ENCODE measurements around the gene MKRN2. TPM values are rescaled to one million over a fixed set of nuclear protein-coding genes. Genes with fewer than 3 reads are reported as not detected.
"Not testable (repeated sequence)": the region's sequence is repeated elsewhere in the genome, so short reads cannot be mapped to it uniquely, and the experiment has no call there.

MKRN2 gene
- total RNA-seq, 2 donors from 2014 or later, result 21.9 to 23.9 TPM

DNA sequence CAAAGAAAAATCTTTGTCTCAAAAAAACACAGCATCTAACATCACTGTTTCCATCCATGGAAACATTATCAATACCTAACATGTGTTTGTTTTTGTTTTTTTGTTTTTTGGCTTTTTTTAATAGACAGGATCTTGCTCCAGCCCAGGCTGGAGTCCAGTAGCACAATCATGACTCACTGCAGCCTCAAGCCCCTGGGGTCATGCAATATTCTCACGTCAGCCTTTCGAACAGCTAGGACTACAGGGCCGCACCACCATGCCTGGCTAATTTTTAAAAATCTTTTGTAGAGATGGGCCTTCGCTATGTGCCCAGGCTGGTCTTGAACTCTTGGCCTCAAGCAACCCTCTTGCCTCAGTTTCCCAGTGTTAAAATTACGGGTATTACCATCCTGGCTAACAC is 54.2 kb downstream of the MKRN2 start:
- peaks cover 28% of the 10 kb centered on the region for H3K4me1 Mint-ChIP-seq
- peak overlapping the region; percentile 6 for H3K27ac Mint-ChIP-seq
- H3K27me3 Mint-ChIP-seq, result no peaks in the 10 kb centered on the region
- ATAC-seq, result no peak
- no peak overlapping the region for H3K4me3 Mint-ChIP-seq
- no peak for DNase-seq
- no peaks in the 10 kb centered on the region for H3K9me3 ChIP-seq (ENCODE audit: control insufficient read depth, low read length, poor library complexity, severe bottlenecking)
- H3K36me3 Mint-ChIP-seq (ENCODE audit: low read depth), result peaks cover 7% of the 10 kb centered on the region

DNA sequence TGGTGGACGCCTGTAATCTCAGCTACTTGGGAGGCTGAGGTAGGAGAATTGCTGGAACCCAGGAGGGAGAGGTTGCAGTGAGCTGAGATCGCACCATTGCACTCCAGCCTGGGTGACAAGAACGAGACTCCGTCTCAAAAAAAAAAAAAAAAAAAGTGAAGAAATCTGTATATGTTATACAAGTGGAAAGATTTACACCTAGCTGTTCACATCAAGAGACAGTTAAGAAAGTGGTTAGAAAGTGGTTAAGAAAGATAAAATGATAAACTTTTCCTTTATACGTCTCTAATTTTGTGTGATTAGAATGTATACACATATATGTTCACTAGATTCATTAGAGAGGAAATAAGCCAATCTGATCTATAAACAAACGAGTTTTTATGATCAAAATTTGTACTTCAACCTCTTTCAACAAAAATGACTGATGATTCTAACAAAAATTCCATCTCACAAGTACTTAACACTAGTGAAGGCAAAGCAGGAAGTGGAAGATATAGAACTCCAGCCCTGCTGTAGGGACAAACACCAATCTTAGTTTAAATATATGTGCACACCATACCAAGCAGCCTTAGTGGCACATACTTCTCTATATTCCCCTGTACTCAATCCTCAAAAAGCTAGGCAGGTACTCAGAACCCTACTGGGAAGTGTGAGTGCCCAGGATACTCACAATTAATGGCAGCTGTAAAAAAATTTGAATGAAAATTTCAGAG is 55.8 kb downstream of the MKRN2 start:
- no peaks in the 10 kb centered on the region for H3K27me3 Mint-ChIP-seq
- H3K4me1 Mint-ChIP-seq, result peaks cover 25% of the 10 kb centered on the region
- ATAC-seq (no peak), DNase-seq (no peak)
- no peak overlapping the region for H3K4me3 Mint-ChIP-seq
- peaks cover 7% of the 10 kb centered on the region for H3K36me3 Mint-ChIP-seq (ENCODE audit: low read depth)
- H3K27ac Mint-ChIP-seq, result no peak overlapping the region
- no peaks in the 10 kb centered on the region for H3K9me3 ChIP-seq (ENCODE audit: control insufficient read depth, low read length, poor library complexity, severe bottlenecking)

- H3K27ac Mint-ChIP-seq, result no peak overlapping the region
- peaks cover 27% of the 10 kb centered on the region for H3K4me1 Mint-ChIP-seq
- no peak for DNase-seq
- ATAC-seq, result peak; percentile 40
- H3K27me3 Mint-ChIP-seq, result no peaks in the 10 kb centered on the region
- H3K4me3 Mint-ChIP-seq, result no peak overlapping the region
- H3K9me3 ChIP-seq (ENCODE audit: control insufficient read depth, low read length, poor library complexity, severe bottlenecking), result no peaks in the 10 kb centered on the region
- H3K36me3 Mint-ChIP-seq (ENCODE audit: low read depth), result peaks cover 8% of the 10 kb centered on the region
Observed at GRCh38 chr3:12613250-12613649, 56.4 kb downstream of the MKRN2 start.

GRCh38 chr3:12615266-12615665 is 58.4 kb downstream of the MKRN2 start:
- Mint-ChIP-seq H3K27ac (peak overlapping the region; percentile 62), H3K36me3 (ENCODE audit: low read depth) (peaks cover 5% of the 10 kb centered on the region), H3K4me1 (peaks cover 25% of the 10 kb centered on the region), H3K27me3 (no peaks in the 10 kb centered on the region), H3K4me3 (no peak overlapping the region)
- DNase-seq, result no peak
- no peaks in the 10 kb centered on the region for H3K9me3 ChIP-seq (ENCODE audit: control insufficient read depth, low read length, poor library complexity, severe bottlenecking)
- ATAC-seq, result no peak

DNA sequence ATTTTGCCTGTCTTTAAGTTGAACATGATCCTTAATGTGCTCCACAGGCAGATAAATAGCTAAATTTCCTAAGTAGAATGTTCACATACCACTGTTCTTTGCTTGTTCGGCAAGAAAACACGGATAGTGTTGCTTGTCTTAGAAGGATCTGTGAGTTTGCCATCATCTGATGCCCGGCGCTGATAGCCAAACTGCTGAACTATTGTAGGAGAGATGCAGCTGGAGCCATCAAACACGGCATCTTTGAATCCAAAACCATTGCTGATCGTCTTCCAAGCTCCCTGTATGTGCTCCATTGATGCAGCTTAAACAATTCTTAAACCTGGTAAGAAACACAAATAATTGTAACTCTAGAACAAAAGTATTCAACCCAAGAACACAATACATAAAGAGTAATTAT is 61.5 kb downstream of the MKRN2 start:
- Mint-ChIP-seq H3K36me3 (ENCODE audit: low read depth) (peaks cover 5% of the 10 kb centered on the region), H3K27me3 (no peaks in the 10 kb centered on the region), H3K4me1 (peaks cover 31% of the 10 kb centered on the region), H3K27ac (no peak overlapping the region), H3K4me3 (no peak overlapping the region)
- no peak for ATAC-seq
- DNase-seq, result no peak
- H3K9me3 ChIP-seq (ENCODE audit: control insufficient read depth, low read length, poor library complexity, severe bottlenecking), result no peaks in the 10 kb centered on the region

DNA sequence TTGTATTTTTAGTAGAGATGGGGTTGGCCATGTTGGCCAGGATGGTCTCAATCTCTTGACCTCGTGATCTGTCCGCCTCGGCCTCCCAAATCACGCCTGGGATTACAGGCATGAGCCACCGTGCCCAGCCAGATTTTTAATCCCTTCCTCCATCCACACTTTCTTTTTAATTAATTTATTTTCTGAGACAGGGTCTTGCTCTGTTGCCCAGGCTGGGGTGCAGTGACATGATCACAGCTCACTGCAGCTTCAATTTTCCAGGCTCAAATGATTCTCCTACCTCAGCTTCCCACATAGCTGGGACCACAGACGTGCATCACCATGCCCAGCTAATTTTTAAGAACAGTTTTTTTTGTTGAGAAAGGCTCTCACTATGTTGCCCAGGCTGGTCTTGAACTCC is 63.4 kb downstream of the MKRN2 start:
- ATAC-seq (no peak), DNase-seq (no peak)
- no peaks in the 10 kb centered on the region for H3K9me3 ChIP-seq (ENCODE audit: control insufficient read depth, low read length, poor library complexity, severe bottlenecking)
- H3K4me1 Mint-ChIP-seq, result peaks cover 35% of the 10 kb centered on the region
- peaks cover 2% of the 10 kb centered on the region for H3K36me3 Mint-ChIP-seq (ENCODE audit: low read depth)
- peak overlapping the region; percentile 68 for H3K27ac Mint-ChIP-seq
- H3K27me3 Mint-ChIP-seq, result no peaks in the 10 kb centered on the region
- no peak overlapping the region for H3K4me3 Mint-ChIP-seq

DNA sequence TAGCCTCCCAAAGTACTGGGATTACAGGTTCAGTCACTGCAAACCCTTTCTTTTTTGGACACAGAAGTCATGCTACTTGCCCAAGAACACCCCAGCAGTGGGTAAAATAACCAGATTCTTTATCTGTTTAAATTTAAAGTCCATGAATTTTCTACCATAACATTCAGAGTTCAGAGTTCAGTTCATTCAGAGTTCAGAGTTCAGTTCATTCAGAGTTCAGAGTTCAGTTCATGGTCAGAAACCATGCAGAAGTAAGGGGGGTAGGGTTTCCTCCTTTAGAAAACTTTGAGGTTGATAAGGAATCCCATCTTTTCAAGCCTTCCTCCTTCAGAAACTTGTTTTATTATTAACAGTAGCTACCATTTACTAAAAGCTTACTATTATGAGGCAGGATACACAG is 63.8 kb downstream of the MKRN2 start:
- H3K27me3 Mint-ChIP-seq, result no peaks in the 10 kb centered on the region
- DNase-seq (no peak), ATAC-seq (no peak)
- H3K27ac Mint-ChIP-seq, result peak overlapping the region; percentile 68
- H3K4me1 Mint-ChIP-seq, result peaks cover 39% of the 10 kb centered on the region
- H3K9me3 ChIP-seq (ENCODE audit: control insufficient read depth, low read length, poor library complexity, severe bottlenecking), result no peaks in the 10 kb centered on the region
- no peak overlapping the region for H3K4me3 Mint-ChIP-seq
- peaks cover 2% of the 10 kb centered on the region for H3K36me3 Mint-ChIP-seq (ENCODE audit: low read depth)

GRCh38 chr3:12622335-12622734 is 65.4 kb downstream of the MKRN2 start:
- DNase-seq (no peak), ATAC-seq (no peak)
- no peaks in the 10 kb centered on the region for H3K27me3 Mint-ChIP-seq
- H3K9me3 ChIP-seq (ENCODE audit: control insufficient read depth, low read length, poor library complexity, severe bottlenecking), result no peaks in the 10 kb centered on the region
- H3K27ac Mint-ChIP-seq, result peak overlapping the region; percentile 66
- H3K4me3 Mint-ChIP-seq, result no peak overlapping the region
- peaks cover 35% of the 10 kb centered on the region for H3K4me1 Mint-ChIP-seq
- peaks cover 2% of the 10 kb centered on the region for H3K36me3 Mint-ChIP-seq (ENCODE audit: low read depth)

DNA sequence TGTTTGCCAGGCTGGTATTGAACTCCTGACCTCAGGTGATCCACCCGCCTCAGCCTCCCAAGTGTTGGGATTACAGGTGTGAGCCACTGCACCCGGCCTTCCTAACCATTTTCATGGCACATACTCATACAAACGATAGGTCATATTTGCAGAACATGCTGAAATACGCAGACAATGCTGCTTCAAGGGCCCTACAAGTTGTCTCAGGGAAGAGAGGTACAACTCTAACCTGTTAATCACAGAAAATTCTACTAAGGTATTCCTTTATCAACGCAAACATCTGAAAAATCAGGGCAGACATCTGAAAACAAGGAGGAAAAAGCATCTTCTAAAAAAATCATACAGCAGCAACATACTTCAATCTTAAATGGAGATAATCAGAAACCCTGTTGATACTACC is 67.2 kb downstream of the MKRN2 start:
- H3K9me3 ChIP-seq (ENCODE audit: control insufficient read depth, low read length, poor library complexity, severe bottlenecking), result no peaks in the 10 kb centered on the region
- Mint-ChIP-seq H3K4me3 (no peak overlapping the region), H3K27ac (peak overlapping the region; percentile 37), H3K36me3 (ENCODE audit: low read depth) (no peaks in the 10 kb centered on the region), H3K27me3 (no peaks in the 10 kb centered on the region), H3K4me1 (peaks cover 37% of the 10 kb centered on the region)
- DNase-seq, result no peak
- ATAC-seq, result no peak

DNA sequence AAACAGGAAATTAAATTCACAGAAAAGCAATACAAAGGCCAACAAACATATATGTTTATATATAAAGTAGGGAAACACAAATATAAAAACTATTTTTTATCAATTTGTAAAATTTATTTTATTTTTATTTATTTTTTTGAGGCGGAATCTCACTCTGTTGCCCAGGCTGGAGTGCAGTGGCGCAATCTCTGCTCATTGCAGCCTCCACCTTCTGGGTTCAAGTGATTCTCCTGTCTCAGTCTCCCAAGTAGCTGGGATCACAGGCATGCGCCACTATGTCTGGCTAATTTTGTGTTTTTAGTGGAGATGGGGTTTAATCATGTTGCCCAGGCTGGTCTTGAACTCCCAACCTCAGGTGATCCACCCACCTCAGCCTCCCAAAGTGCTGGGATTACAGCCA is 68.1 kb downstream of the MKRN2 start:
- not testable (repeated sequence) for ATAC-seq; H3K27me3 Mint-ChIP-seq; H3K9me3 ChIP-seq (ENCODE audit: control insufficient read depth, low read length, poor library complexity, severe bottlenecking); H3K36me3 Mint-ChIP-seq (ENCODE audit: low read depth); DNase-seq
- peaks cover 37% of the 10 kb centered on the region for H3K4me1 Mint-ChIP-seq
- H3K4me3 Mint-ChIP-seq, result peak overlapping the region; percentile 75
- H3K27ac Mint-ChIP-seq, result peak overlapping the region; percentile 87

DNA sequence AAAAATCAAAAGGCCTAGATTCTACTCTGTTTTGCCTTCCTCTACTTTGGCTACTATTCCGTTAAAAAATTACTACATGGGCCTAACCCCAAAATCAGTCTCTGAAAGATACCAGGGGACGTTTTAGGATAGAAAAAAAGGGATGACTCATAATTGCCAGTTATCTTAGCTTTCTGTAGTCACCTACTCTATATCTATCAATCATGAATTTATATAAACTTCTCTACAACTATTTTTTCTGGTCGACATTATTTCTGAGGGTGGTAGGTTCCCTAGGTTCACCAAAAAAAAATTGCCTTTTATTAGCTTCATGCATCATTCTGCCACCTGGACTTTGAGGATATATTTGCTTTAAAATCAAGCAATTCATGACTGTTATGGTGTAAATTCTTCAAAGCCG is 70.5 kb downstream of the MKRN2 start:
- DNase-seq (no peak), ATAC-seq (no peak)
- Mint-ChIP-seq H3K36me3 (ENCODE audit: low read depth) (no peaks in the 10 kb centered on the region), H3K27me3 (no peaks in the 10 kb centered on the region), H3K27ac (peak overlapping the region; percentile 65), H3K4me3 (no peak overlapping the region), H3K4me1 (peaks cover 31% of the 10 kb centered on the region)
- H3K9me3 ChIP-seq (ENCODE audit: control insufficient read depth, low read length, poor library complexity, severe bottlenecking), result no peaks in the 10 kb centered on the region

GRCh38 chr3:12628813-12629212 is 71.9 kb downstream of the MKRN2 start:
- no peak for DNase-seq
- peaks cover 32% of the 10 kb centered on the region for H3K4me1 Mint-ChIP-seq
- no peak overlapping the region for H3K4me3 Mint-ChIP-seq
- no peak overlapping the region for H3K27ac Mint-ChIP-seq
- no peak for ATAC-seq
- no peaks in the 10 kb centered on the region for H3K9me3 ChIP-seq (ENCODE audit: control insufficient read depth, low read length, poor library complexity, severe bottlenecking)
- no peaks in the 10 kb centered on the region for H3K27me3 Mint-ChIP-seq
- H3K36me3 Mint-ChIP-seq (ENCODE audit: low read depth), result no peaks in the 10 kb centered on the region

GRCh38 chr3:12629560-12629959 is 72.7 kb downstream of the MKRN2 start:
- no peak overlapping the region for H3K27ac Mint-ChIP-seq
- no peaks in the 10 kb centered on the region for H3K9me3 ChIP-seq (ENCODE audit: control insufficient read depth, low read length, poor library complexity, severe bottlenecking)
- no peaks in the 10 kb centered on the region for H3K36me3 Mint-ChIP-seq (ENCODE audit: low read depth)
- DNase-seq (no peak), ATAC-seq (no peak)
- H3K27me3 Mint-ChIP-seq, result no peaks in the 10 kb centered on the region
- H3K4me3 Mint-ChIP-seq, result no peak overlapping the region
- H3K4me1 Mint-ChIP-seq, result peaks cover 27% of the 10 kb centered on the region

- H3K4me1 Mint-ChIP-seq, result peaks cover 23% of the 10 kb centered on the region
Observed at GRCh38 chr3:12630292-12630691, 73.4 kb downstream of the MKRN2 start.

More at GRCh38 chr3:12630292-12630691, 73.4 kb downstream of the MKRN2 start:
- Mint-ChIP-seq H3K27ac (peak overlapping the region; percentile 49), H3K36me3 (ENCODE audit: low read depth) (no peaks in the 10 kb centered on the region), H3K4me3 (no peak overlapping the region), H3K27me3 (no peaks in the 10 kb centered on the region)
- DNase-seq (no peak), ATAC-seq (no peak)
- no peaks in the 10 kb centered on the region for H3K9me3 ChIP-seq (ENCODE audit: control insufficient read depth, low read length, poor library complexity, severe bottlenecking)
